DND-41 (cell line): ENCODE measurements around the gene TTLL13.

Experiments
- EZH2 ChIP-seq: IDR thresholded peaks from 3 replicates; pipeline ENCODE4 v1.6.1; 2012; ENCODE audit warnings: borderline replicate concordance, low read depth, mild to moderate bottlenecking, moderate library complexity, low read length, inconsistent platforms; ENCODE audit not compliant: severe bottlenecking
- TF ChIP-seq, protein P1 (sequence below): IDR thresholded peaks from 2 replicates; pipeline ENCODE4 v1.5.1; 2012; ENCODE audit warnings: borderline replicate concordance, low read length, moderate library complexity, mild to moderate bottlenecking; ENCODE audit not compliant: poor library complexity, severe bottlenecking; ENCODE audit errors: extremely low read depth

DNA sequence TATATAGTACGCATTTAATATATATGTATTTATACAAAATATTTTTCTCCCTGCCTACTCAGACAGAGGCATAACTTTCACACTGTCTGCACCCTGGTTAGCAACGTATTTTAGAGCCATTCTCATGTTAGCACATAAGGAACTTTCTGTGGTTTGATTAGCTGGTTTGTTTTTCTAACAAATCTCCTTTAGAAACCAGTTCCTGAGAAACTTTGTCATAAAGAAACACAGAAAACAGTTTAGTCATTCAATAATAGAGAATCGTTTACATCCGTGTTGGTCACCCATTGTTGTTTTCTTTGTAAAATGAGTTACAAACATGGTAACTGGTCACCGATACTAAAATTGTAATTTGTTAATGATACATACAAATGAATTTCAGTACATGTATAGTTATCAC is 10.2 kb downstream of the TTLL13 start:
- TF ChIP-seq, protein P1, sequence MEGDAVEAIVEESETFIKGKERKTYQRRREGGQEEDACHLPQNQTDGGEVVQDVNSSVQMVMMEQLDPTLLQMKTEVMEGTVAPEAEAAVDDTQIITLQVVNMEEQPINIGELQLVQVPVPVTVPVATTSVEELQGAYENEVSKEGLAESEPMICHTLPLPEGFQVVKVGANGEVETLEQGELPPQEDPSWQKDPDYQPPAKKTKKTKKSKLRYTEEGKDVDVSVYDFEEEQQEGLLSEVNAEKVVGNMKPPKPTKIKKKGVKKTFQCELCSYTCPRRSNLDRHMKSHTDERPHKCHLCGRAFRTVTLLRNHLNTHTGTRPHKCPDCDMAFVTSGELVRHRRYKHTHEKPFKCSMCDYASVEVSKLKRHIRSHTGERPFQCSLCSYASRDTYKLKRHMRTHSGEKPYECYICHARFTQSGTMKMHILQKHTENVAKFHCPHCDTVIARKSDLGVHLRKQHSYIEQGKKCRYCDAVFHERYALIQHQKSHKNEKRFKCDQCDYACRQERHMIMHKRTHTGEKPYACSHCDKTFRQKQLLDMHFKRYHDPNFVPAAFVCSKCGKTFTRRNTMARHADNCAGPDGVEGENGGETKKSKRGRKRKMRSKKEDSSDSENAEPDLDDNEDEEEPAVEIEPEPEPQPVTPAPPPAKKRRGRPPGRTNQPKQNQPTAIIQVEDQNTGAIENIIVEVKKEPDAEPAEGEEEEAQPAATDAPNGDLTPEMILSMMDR: no peak
- TF ChIP-seq EZH2: no peak
